GM19035 (cell line): Measurements from ENCODE around the gene RSBN1.
"Not testable (repeated sequence)": the region's sequence is repeated elsewhere in the genome, so short reads cannot be mapped to it uniquely, and the experiment has no call there.

Experiments
- ATAC-seq: cut with Tn5 transposase; IDR thresholded peaks from one replicate; pipeline ENCODE4 v1.9.1; 2021; ENCODE audit not compliant: unreplicated experiment

Gene RSBN1

GRCh38 chr1:113811888-113812660 lies at the start of gene RSBN1:
Gene RSBN1 (minus strand): TSS chr1:113812476. CDS start chr1:113812412, 64 bp downstream.
- ATAC-seq: peak; percentile 93

- ATAC-seq: no peak
These were observed 49.4 kb upstream of the RSBN1 start for GRCh38 chr1:113861641-113862040.

- ATAC-seq: no peak
These were observed 48.6 kb upstream of the RSBN1 start for GRCh38 chr1:113860891-113861290.

GRCh38 chr1:113859478-113860175 lies 47.4 kb upstream of the RSBN1 start:
- ATAC-seq: peak; percentile 91

GRCh38 chr1:113858982-113859381 lies 46.7 kb upstream of the RSBN1 start:
- ATAC-seq: no peak

GRCh38 chr1:113858418-113858817 lies 46.1 kb upstream of the RSBN1 start:
- ATAC-seq: no peak

- ATAC-seq: no peak
These were observed 45.5 kb upstream of the RSBN1 start for GRCh38 chr1:113857776-113858175.

GRCh38 chr1:113856401-113856790 lies 44.1 kb upstream of the RSBN1 start:
- no peak for ATAC-seq

GRCh38 chr1:113855630-113856400 lies 43.5 kb upstream of the RSBN1 start:
- ATAC-seq: no peak

- ATAC-seq: no peak
These were observed 42.0 kb upstream of the RSBN1 start for GRCh38 chr1:113854234-113854633.

- not testable (repeated sequence) for ATAC-seq
These were observed 40.4 kb upstream of the RSBN1 start for GRCh38 chr1:113852694-113853093.

- no peak for ATAC-seq
These were observed 38.0 kb upstream of the RSBN1 start for GRCh38 chr1:113850127-113850796.

- no peak for ATAC-seq
These were observed 36.8 kb upstream of the RSBN1 start for GRCh38 chr1:113849072-113849471.

GRCh38 chr1:113846391-113847035 lies 34.2 kb upstream of the RSBN1 start:
- ATAC-seq: no peak

- no peak for ATAC-seq
These were observed 24.3 kb upstream of the RSBN1 start for GRCh38 chr1:113836534-113836933.

GRCh38 chr1:113835686-113836290 lies 23.5 kb upstream of the RSBN1 start:
- no peak for ATAC-seq

- no peak for ATAC-seq
These were observed 22.4 kb upstream of the RSBN1 start for GRCh38 chr1:113834716-113835115.

- ATAC-seq: no peak
These were observed 17.8 kb upstream of the RSBN1 start for GRCh38 chr1:113830039-113830438.

GRCh38 chr1:113821916-113822315 lies 9.6 kb upstream of the RSBN1 start:
- no peak for ATAC-seq

- ATAC-seq: no peak
These were observed 6.3 kb upstream of the RSBN1 start for GRCh38 chr1:113818578-113818977.
